Mononuclear cell (primary cell): ENCODE measurements around the gene MTM1. TPM values are rescaled to one million over a fixed set of nuclear protein-coding genes. Genes with fewer than 3 reads are reported as not detected.

Experiments
- H3K27me3 ChIP-seq: 2 replicates; pipeline ENCODE4 v1.6.0; 2011; ENCODE audit warnings: low read length, control low read depth; ENCODE audit not compliant: insufficient read depth
- H3K4me1 ChIP-seq: 2 replicates; pipeline ENCODE4 v1.5.1; 2011; ENCODE audit warnings: mild to moderate bottlenecking, low read length, control low read depth; ENCODE audit not compliant: insufficient read depth
- H3K4me3 ChIP-seq: 2 replicates; pipeline ENCODE4 v1.5.1; 2011; ENCODE audit warnings: mild to moderate bottlenecking, low read length, moderate library complexity
- H3K9me3 ChIP-seq: 2 replicates; pipeline ENCODE4 v1.5.1; 2011; ENCODE audit warnings: low read depth, mild to moderate bottlenecking, control low read depth, low read length
- total RNA-seq: library from RNA; depleted of rRNA; stranded (reverse); fragments of >200 nt; gene quantifications from one replicate; pipeline ENCODE4 v1.2.3, GENCODE V29; 2012

MTM1 gene
- total RNA-seq, 1 donor, result 21.8 TPM

DNA sequence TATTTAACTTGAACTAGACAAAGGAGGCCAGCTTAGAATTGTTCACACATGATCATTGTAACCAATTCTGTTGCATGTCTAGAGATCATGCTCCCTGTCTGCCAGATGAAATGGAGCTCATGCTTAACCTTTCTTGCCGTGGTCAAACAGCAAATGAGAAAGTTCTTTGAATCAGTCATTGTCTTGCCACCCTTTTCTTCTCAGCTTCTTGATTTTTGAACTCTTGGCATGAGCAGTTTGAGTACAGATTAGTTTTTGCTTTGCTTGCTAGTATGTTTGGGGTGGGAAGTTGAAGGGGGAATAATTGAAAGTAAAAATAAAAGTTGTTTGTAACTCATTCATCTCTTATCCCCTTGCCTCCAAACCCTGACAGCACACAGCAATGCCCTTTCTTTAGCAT, 4.7 kb downstream of the MTM1 start:
- Histone ChIP-seq H3K4me1 (peaks cover 64% of the 10 kb centered on the region), H3K4me3 (no peak overlapping the region), H3K9me3 (no peaks in the 10 kb centered on the region), H3K27me3 (no peaks in the 10 kb centered on the region)

DNA sequence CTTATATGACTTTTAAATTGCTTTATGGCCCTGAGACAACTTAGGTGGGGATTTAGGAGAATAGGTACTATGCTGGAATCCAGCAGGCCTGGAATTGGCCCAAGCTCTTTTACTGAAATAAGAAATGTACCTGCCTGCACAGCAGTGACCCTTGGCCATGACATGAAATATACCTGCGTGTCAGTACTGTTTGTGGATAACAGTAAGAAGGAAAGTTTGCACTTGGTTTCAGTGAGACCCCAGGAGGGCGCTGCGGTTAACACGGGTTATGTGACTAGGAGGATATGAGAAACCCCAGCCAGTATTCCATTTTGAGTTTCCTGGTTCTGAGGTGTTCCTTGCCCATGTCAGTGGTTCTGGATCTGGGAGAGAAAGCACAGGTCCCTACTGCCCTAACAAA, 5.3 kb downstream of the MTM1 start:
- Histone ChIP-seq H3K4me3 (no peak overlapping the region), H3K27me3 (no peaks in the 10 kb centered on the region)

GRCh38 chrX:150574559-150575418, 6.4 kb downstream of the MTM1 start:
- Histone ChIP-seq H3K4me1 (peaks cover 60% of the 10 kb centered on the region), H3K9me3 (no peaks in the 10 kb centered on the region), H3K27me3 (no peaks in the 10 kb centered on the region), H3K4me3 (peak overlapping the region; percentile 7)

More for the DNA sequence above, 5.3 kb downstream of the MTM1 start:
- Histone ChIP-seq H3K9me3 (no peaks in the 10 kb centered on the region), H3K4me1 (peaks cover 66% of the 10 kb centered on the region)

DNA sequence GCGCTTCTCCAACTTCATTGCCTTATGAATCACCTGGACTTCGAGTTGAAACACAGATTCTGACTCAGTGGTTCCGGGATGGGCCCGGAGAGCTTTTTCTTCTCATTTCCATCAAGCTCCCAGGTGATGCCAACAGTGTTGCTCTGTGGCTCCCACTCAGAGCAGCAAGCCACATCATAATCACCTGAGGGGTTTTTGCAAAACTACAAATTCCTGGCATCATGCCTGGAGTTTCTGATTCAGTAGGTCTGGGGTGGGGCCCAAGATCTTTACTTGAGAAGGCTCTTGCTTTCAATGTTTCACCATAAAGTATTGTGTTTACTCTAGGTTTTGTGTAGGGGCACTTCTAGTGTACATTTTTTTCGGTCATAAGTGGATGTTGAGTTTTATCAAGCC, 7.0 kb downstream of the MTM1 start:
- no peaks in the 10 kb centered on the region for H3K9me3 ChIP-seq
- peaks cover 54% of the 10 kb centered on the region for H3K4me1 ChIP-seq
- no peak overlapping the region for H3K4me3 ChIP-seq
- H3K27me3 ChIP-seq, result no peaks in the 10 kb centered on the region

GRCh38 chrX:150577174-150577573, 8.8 kb downstream of the MTM1 start:
- Histone ChIP-seq H3K4me1 (peaks cover 41% of the 10 kb centered on the region), H3K27me3 (no peaks in the 10 kb centered on the region), H3K9me3 (no peaks in the 10 kb centered on the region), H3K4me3 (no peak overlapping the region)

DNA sequence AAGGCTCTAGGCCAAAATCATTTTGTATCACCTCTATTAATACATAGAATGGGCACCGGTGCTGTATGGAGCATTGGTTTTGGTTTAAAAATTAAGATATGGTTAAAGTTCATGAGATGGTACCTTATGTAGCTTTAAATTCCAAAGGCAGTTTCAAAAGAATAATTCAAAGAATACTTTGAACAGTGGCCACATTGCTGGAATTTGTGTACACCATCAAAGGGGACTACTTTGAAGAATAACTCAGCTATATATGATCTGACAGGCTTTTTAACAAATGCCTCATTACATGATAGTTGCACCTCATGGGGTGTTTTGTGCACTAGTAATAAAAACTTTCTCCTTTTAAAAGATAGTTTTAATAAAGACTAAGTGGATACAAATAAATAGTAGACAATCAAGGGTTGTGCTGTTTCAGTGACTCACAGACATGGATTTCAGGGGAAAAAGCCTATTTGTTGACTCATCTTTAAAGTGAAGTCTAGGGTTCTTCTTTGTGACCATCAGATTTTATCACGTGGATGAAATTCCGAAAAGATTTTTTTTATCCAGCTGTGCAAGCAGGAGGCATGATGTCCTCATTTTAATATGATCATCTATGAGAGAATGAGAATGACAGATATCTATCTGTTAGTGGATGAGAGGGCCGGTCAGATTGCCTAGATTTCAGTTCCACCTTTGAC, 12.8 kb downstream of the MTM1 start:
- Histone ChIP-seq H3K27me3 (no peaks in the 10 kb centered on the region), H3K4me1 (peaks cover 8% of the 10 kb centered on the region), H3K4me3 (no peak overlapping the region), H3K9me3 (no peaks in the 10 kb centered on the region)

GRCh38 chrX:150582338-150582948, 14.0 kb downstream of the MTM1 start:
- H3K4me1 ChIP-seq, result peaks cover 8% of the 10 kb centered on the region
- no peak overlapping the region for H3K4me3 ChIP-seq
- H3K27me3 ChIP-seq, result no peaks in the 10 kb centered on the region
- no peaks in the 10 kb centered on the region for H3K9me3 ChIP-seq

- no peaks in the 10 kb centered on the region for H3K9me3 ChIP-seq
- no peaks in the 10 kb centered on the region for H3K4me1 ChIP-seq
- no peaks in the 10 kb centered on the region for H3K27me3 ChIP-seq
- no peak overlapping the region for H3K4me3 ChIP-seq
Measured at GRCh38 chrX:150587585-150588503, 19.4 kb downstream of the MTM1 start.

- H3K4me1 ChIP-seq, result no peaks in the 10 kb centered on the region
- H3K4me3 ChIP-seq, result no peak overlapping the region
- H3K9me3 ChIP-seq, result no peaks in the 10 kb centered on the region
Measured at GRCh38 chrX:150594584-150594983, 26.2 kb downstream of the MTM1 start.

GRCh38 chrX:150599226-150599625, 30.8 kb downstream of the MTM1 start:
- no peaks in the 10 kb centered on the region for H3K27me3 ChIP-seq
- H3K9me3 ChIP-seq, result no peaks in the 10 kb centered on the region
- H3K4me1 ChIP-seq, result no peaks in the 10 kb centered on the region
- no peak overlapping the region for H3K4me3 ChIP-seq

More at GRCh38 chrX:150594584-150594983, 26.2 kb downstream of the MTM1 start:
- no peaks in the 10 kb centered on the region for H3K27me3 ChIP-seq

- H3K4me1 ChIP-seq, result peaks cover 7% of the 10 kb centered on the region
- no peaks in the 10 kb centered on the region for H3K9me3 ChIP-seq
- no peak overlapping the region for H3K4me3 ChIP-seq
- no peaks in the 10 kb centered on the region for H3K27me3 ChIP-seq
Measured at GRCh38 chrX:150602296-150602695, 33.9 kb downstream of the MTM1 start.

GRCh38 chrX:150602743-150603142, 34.3 kb downstream of the MTM1 start:
- Histone ChIP-seq H3K27me3 (no peaks in the 10 kb centered on the region), H3K4me1 (peaks cover 11% of the 10 kb centered on the region), H3K9me3 (no peaks in the 10 kb centered on the region), H3K4me3 (no peak overlapping the region)

DNA sequence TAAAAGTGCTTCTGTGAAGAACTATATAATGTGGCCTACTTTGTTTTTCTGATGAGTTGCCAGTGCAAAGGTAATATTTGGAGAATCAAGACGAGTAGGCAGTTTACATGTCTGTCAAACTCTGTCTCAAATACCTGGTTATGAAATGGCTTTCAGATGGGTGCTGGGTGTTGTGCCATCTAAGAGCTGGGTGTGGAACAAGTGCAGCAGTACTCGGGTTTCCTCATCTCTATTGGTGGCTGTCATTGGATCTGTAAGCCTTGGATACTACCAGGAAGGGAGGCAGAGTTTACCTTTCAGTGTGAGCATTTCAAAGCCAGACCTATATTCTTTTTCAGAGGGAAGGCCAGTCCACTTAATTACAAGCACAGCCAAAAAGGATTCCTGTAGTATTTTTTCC, 37.2 kb downstream of the MTM1 start:
- Histone ChIP-seq H3K4me3 (no peak overlapping the region), H3K27me3 (no peaks in the 10 kb centered on the region), H3K9me3 (no peaks in the 10 kb centered on the region), H3K4me1 (peaks cover 17% of the 10 kb centered on the region)

DNA sequence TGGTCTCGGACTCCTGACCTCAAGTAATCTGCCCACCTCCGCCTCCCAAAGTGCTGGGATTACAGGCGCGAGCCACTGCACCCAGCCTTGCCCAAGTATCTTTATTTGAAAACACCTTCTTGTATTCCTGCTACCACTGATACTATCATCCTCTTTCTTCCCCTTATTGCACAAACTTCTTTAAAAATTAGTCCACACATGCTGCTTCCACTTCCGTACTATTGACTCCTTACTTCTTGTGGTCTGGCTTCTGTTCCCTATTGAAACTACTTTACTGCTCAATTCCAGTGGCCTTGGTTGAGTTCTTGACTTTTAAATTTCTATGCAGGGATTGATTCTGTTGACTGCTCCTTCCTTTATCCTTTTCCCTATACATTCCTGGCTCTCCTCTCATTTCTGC, 38.8 kb downstream of the MTM1 start:
- H3K9me3 ChIP-seq, result no peaks in the 10 kb centered on the region

More for the DNA sequence above, 38.8 kb downstream of the MTM1 start:
- Histone ChIP-seq H3K4me3 (no peak overlapping the region), H3K27me3 (no peaks in the 10 kb centered on the region), H3K4me1 (peaks cover 17% of the 10 kb centered on the region)
